NCI-H2107 (cell line): Measurements from ENCODE around the gene GEMIN5.
"Not testable (repeated sequence)": the region's sequence is repeated elsewhere in the genome, so short reads cannot be mapped to it uniquely, and the experiment has no call there.

ENCODE experiments used
- DNase-seq: peaks from one replicate; lab custom pipeline; 2025; lab: John Stamatoyannopoulos, UW

The GEMIN5 gene, protein sequence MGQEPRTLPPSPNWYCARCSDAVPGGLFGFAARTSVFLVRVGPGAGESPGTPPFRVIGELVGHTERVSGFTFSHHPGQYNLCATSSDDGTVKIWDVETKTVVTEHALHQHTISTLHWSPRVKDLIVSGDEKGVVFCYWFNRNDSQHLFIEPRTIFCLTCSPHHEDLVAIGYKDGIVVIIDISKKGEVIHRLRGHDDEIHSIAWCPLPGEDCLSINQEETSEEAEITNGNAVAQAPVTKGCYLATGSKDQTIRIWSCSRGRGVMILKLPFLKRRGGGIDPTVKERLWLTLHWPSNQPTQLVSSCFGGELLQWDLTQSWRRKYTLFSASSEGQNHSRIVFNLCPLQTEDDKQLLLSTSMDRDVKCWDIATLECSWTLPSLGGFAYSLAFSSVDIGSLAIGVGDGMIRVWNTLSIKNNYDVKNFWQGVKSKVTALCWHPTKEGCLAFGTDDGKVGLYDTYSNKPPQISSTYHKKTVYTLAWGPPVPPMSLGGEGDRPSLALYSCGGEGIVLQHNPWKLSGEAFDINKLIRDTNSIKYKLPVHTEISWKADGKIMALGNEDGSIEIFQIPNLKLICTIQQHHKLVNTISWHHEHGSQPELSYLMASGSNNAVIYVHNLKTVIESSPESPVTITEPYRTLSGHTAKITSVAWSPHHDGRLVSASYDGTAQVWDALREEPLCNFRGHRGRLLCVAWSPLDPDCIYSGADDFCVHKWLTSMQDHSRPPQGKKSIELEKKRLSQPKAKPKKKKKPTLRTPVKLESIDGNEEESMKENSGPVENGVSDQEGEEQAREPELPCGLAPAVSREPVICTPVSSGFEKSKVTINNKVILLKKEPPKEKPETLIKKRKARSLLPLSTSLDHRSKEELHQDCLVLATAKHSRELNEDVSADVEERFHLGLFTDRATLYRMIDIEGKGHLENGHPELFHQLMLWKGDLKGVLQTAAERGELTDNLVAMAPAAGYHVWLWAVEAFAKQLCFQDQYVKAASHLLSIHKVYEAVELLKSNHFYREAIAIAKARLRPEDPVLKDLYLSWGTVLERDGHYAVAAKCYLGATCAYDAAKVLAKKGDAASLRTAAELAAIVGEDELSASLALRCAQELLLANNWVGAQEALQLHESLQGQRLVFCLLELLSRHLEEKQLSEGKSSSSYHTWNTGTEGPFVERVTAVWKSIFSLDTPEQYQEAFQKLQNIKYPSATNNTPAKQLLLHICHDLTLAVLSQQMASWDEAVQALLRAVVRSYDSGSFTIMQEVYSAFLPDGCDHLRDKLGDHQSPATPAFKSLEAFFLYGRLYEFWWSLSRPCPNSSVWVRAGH (N-terminal part only)

DNA sequence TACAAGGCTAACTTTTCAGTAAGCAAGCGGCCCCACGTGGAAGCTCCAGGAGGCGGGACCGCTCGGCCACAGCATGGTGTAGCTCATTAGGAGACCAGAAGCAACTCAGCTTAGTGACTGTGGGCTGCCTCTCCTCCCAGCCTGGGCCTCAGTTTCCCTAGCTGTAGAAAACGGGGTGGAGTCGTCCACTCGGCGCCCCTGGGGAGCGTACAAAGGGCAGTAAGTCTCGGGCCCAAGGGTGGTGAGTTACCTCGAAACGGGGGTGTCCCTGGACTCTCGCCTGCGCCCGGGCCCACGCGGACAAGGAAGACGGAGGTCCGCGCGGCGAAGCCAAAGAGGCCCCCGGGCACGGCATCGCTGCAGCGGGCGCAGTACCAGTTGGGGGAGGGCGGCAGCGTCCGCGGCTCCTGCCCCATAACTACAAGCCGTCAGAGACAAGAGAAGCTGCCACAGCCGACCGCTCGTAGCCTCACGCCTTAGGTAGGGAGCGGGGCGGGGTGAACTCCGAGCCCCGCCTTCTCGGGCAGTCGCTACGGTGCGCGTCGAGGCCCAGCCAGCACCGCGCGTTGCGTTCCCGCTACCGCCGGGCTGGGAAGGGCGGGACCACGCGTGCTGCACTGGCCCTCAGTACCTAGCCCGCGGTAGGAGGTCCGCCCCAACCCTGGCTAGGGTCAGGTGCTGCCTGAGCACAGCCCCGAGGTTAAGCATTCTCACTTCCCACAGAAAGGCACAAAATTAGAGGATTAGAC, at the start of gene GEMIN5:
Gene GEMIN5, minus strand, starts transcription at position 494 of the 749 bp plus-strand sequence. Its CDS starts 78 bp downstream, at position 416.
- peak; percentile 15 for DNase-seq

DNA sequence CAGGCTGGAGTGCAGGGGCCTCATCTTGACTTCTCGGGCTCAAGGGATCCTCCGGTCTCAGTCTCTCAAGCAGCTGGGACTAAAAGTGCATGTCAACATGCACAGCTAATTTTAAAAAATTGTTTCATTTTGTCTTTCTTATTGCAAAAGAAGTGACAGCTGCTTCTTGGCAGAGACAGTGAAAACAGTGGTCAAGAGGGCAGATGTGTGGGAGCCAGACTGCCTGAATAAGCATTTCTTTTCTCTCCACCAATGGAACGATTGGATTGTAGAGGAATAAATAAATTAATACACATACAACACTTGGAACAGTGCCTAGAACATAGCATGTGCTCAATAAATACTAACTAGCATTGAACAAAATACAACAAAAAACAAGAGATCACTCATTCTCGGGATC, 48.1 kb upstream of the GEMIN5 start:
- DNase-seq, result no peak

GRCh38 chr5:154984946-154985516, 47.0 kb upstream of the GEMIN5 start:
- no peak for DNase-seq

GRCh38 chr5:154978294-154978693, 40.3 kb upstream of the GEMIN5 start:
- not testable (repeated sequence) for DNase-seq

GRCh38 chr5:154977409-154977808, 39.4 kb upstream of the GEMIN5 start:
- DNase-seq, result no peak

GRCh38 chr5:154976082-154976481, 38.1 kb upstream of the GEMIN5 start:
- DNase-seq, result not testable (repeated sequence)

DNA sequence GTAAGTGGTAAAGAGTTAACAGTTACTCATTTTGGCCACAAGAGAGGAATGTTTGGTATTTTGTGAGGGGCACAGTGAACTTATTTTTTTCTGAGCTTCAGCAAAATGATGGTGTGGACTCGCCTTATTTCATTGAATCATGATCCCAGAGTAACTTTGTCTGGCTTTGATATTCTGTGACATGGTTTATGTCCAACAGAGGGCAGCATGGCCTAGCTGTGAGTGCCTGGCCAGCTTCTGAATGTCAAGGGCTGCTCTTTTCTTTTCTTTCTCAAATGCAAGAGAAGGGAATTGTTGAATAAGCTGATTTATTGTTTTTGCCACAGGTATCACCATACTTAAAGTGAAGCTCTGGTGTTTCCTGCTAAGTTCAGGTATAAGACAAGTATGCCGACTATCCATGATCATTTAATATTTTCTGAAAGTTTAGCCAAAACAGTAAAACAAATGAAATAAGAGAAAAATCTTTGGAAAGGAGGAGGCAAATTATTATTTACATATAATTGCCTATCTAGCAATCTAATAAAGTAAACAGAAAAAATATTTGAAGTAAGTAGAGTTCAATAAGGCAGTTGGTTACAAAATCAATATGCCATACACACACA, 34.6 kb upstream of the GEMIN5 start:
- no peak for DNase-seq

DNA sequence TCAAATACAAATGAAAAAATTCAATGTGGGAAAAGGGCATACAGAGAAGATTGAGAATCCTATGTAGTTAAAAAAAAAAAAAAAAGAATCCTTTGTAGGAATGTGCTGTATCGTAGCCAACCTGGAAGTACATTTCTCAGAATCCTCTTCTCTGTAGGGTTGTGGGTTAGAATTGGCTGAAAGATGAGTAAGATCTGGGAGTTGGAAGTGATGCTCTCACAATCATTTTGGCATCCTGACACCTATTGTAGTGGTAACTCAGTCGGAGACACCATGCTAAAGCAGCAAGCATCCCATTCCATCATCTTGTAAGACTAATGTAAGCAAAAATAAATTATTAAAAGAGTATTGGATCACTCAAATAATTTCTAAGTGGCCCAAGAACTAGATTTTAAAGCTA, 33.5 kb upstream of the GEMIN5 start:
- no peak for DNase-seq

GRCh38 chr5:154970759-154971158, 32.7 kb upstream of the GEMIN5 start:
- DNase-seq, result no peak

DNA sequence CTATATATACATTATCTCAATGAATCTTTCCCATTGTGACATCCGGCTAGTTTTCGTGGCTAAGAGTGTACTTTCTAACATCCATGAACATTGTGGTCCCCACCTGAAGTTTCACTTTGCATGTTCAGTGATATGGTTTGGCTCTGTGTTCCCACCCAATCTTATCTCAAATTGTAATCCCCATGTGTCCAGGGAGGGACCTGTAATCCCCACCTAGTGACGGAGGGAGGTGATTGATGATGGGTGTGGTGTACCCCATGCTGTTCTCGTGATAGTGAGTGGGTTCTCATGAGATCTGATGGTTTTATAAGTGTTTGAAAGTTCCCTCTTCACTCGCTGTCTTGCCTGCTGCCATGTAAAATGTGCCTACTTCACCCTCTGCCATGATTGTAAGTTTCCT, 30.9 kb upstream of the GEMIN5 start:
- DNase-seq, result no peak

GRCh38 chr5:154967421-154968024, 29.5 kb upstream of the GEMIN5 start:
- no peak for DNase-seq

GRCh38 chr5:154966874-154967273, 28.9 kb upstream of the GEMIN5 start:
- DNase-seq, result no peak

DNA sequence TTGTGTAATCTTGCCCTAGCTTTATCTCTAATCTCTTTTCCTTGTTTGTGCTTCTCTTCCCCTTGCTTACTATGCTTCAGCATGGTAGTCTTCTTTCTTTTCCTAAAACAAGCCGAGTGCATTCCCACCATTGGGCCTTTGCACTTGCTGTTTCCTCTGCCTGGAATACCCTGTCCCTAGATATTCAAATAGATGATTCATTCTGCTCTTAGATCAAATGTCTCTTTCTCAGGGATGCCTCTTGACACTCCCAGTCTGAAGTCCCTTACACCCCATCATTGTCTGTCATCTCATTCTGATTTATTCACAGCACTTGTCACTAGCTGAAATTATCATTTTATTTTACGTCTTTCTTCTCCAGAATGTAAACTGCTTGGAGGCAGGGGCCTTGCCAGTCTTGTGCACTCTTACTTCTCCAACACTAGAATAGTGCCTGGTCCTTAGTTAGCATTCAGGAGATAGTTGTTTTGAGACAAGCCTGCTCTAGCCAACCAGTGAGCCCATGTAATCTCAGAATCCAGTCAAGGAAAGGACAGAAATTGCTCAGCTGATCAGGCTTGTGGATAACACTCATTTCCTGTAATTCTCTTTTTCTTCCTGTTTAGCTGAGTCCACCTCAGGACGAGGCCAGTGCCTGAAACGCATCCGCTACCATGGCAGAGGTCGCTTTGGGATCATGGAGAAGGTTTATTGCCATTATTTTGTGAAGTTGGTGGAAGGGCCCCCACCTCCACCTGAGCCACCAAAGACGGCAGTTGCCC, 28.2 kb upstream of the GEMIN5 start:
- no peak for DNase-seq

GRCh38 chr5:154962494-154962893, 24.5 kb upstream of the GEMIN5 start:
- DNase-seq, result no peak

- no peak for DNase-seq
These were observed 18.7 kb upstream of the GEMIN5 start for GRCh38 chr5:154956712-154957111.

DNA sequence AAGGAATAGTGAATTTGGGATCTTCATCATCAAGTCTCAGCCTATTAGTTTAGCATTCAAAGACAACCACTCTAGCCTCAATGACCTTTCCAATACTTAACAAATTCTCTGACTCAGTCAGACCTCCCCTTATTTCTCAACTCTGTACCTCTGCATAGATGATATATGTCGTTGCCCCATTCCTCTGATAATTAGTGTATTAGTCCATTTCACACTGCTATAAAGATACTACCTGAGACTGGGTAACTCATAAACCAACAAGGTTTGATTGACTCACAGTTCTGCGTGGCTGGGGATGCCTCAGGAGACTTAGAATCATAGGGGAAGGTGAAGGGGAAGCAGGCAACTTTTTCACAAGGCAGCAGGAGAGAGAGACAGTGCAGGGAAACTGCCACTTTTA, 11.8 kb upstream of the GEMIN5 start:
- no peak for DNase-seq

GRCh38 chr5:154948313-154948712, 10.3 kb upstream of the GEMIN5 start:
- DNase-seq, result no peak

GRCh38 chr5:154947778-154948177, 9.8 kb upstream of the GEMIN5 start:
- DNase-seq, result no peak

GRCh38 chr5:154945695-154946301, 7.8 kb upstream of the GEMIN5 start:
- no peak for DNase-seq
